WTC11 (cell line): ENCODE results near the gene CENPE. TPM values are rescaled to one million over a fixed set of nuclear protein-coding genes. Genes with fewer than 3 reads are reported as not detected.
A peak's percentile ranks its signal among the peaks of the same experiment; 100 is the strongest.

Experiments
- ATAC-seq: fragments of 200-7000 bp; cut with Tn5 transposase; 2 replicates; pipeline ENCODE4 v1.10.0; 2021; ENCODE audit warnings: mild to moderate bottlenecking, moderate library complexity
- CTCF ChIA-PET: fragments of 300-600 bp; sonication (Branson Sonifier 250); formaldehyde crosslinking; loops from one replicate; lab custom pipeline; 2021; ENCODE audit warnings: antibody characterized with exemption; lab: Charles Lee
- POLR2A ChIA-PET: fragments of 350-600 bp; sonication (Branson Sonifier 250); formaldehyde crosslinking; loops from one replicate; lab custom pipeline; 2021; ENCODE audit warnings: antibody characterized with exemption; lab: Charles Lee
- DNase-seq: peaks from one replicate; pipeline ENCODE4 v3.0.0; 2021; ENCODE audit warnings: low spot score
- H3K27ac Mint-ChIP-seq: 2 replicates; pipeline ENCODE4 v1.8.0; 2021; ENCODE audit warnings: mixed read lengths
- H3K27me3 Mint-ChIP-seq: 2 replicates; pipeline ENCODE4 v1.8.0; 2021; ENCODE audit warnings: low read depth, mild to moderate bottlenecking, moderate library complexity, mixed read lengths
- H3K36me3 Mint-ChIP-seq: 2 replicates; pipeline ENCODE4 v1.8.0; 2021; ENCODE audit warnings: mixed read lengths
- H3K4me1 Mint-ChIP-seq: 2 replicates; pipeline ENCODE4 v1.8.0; 2022; ENCODE audit warnings: mixed read lengths
- H3K4me3 Mint-ChIP-seq: 2 replicates; pipeline ENCODE4 v1.8.0; 2021; ENCODE audit warnings: mild to moderate bottlenecking, moderate library complexity, mixed read lengths
- H3K9me3 Mint-ChIP-seq: 2 replicates; pipeline ENCODE4 v1.8.0; 2021; ENCODE audit warnings: mixed read lengths
- ARID4B ChIP-seq: sonication (generic); formaldehyde crosslinking; IDR thresholded peaks from 2 replicates; pipeline ENCODE4 v1.8.0; 2023; ENCODE audit warnings: missing genetic modification reagents, mild to moderate bottlenecking, borderline replicate concordance
- ATF1 ChIP-seq: sonication (generic); formaldehyde crosslinking; IDR thresholded peaks from 2 replicates; pipeline ENCODE4 v1.8.1; 2023; ENCODE audit warnings: mild to moderate bottlenecking, moderate library complexity, missing genetic modification reagents
- ATF3 ChIP-seq: sonication (generic); formaldehyde crosslinking; conservative IDR thresholded peaks from 2 replicates; pipeline ENCODE4 v1.8.1; 2022; ENCODE audit warnings: mild to moderate bottlenecking, missing genetic modification reagents
- ATF6 ChIP-seq: sonication (generic); formaldehyde crosslinking; IDR thresholded peaks from 2 replicates; pipeline ENCODE4 v1.8.1; 2023; ENCODE audit warnings: mild to moderate bottlenecking, missing genetic modification reagents
- MAX ChIP-seq: sonication (generic); formaldehyde crosslinking; IDR thresholded peaks from 2 replicates; pipeline ENCODE4 v1.8.0; 2022; ENCODE audit warnings: mild to moderate bottlenecking, missing genetic modification reagents
- NR1H2 ChIP-seq: sonication (generic); formaldehyde crosslinking; IDR thresholded peaks from 2 replicates; pipeline ENCODE4 v1.9.0; 2021; ENCODE audit warnings: mild to moderate bottlenecking, moderate library complexity, missing genetic modification reagents
- OVOL2 ChIP-seq: fragments of 250-450 bp; sonication (Bioruptor Pico); IDR thresholded peaks from 2 replicates; pipeline ENCODE4 v1.9.0; 2021; ENCODE audit warnings: mild to moderate bottlenecking, borderline replicate concordance
- SMAD4 ChIP-seq: sonication (generic); formaldehyde crosslinking; IDR thresholded peaks from 2 replicates; pipeline ENCODE4 v1.8.0; 2022; ENCODE audit warnings: mild to moderate bottlenecking, missing genetic modification reagents
- TEAD1 ChIP-seq: sonication (generic); formaldehyde crosslinking; IDR thresholded peaks from 2 replicates; pipeline ENCODE4 v1.8.0; 2022; ENCODE audit warnings: mild to moderate bottlenecking, missing genetic modification reagents
- TEAD4 ChIP-seq: sonication (generic); formaldehyde crosslinking; IDR thresholded peaks from 2 replicates; pipeline ENCODE4 v1.8.0; 2022; ENCODE audit warnings: mild to moderate bottlenecking, missing genetic modification reagents
- ZNF138 ChIP-seq: sonication (generic); formaldehyde crosslinking; conservative IDR thresholded peaks from 2 replicates; pipeline ENCODE4 v1.8.1; 2022; ENCODE audit warnings: mild to moderate bottlenecking, moderate library complexity, missing genetic modification reagents
- ZNF396 ChIP-seq: fragments of 250-450 bp; sonication (Bioruptor Pico); IDR thresholded peaks from 2 replicates; pipeline ENCODE4 v1.8.0; 2021; ENCODE audit warnings: mild to moderate bottlenecking, moderate library complexity, borderline replicate concordance
- ZNF416 ChIP-seq: fragments of 250-450 bp; sonication (Bioruptor Pico); IDR thresholded peaks from 2 replicates; pipeline ENCODE4 v1.9.0; 2021; ENCODE audit warnings: mild to moderate bottlenecking, inconsistent platforms
- ZNF532 ChIP-seq: fragments of 250-450 bp; sonication (Bioruptor Pico); IDR thresholded peaks from 2 replicates; pipeline ENCODE4 v1.9.0; 2021; ENCODE audit warnings: mild to moderate bottlenecking, borderline replicate concordance
- ZSCAN18 ChIP-seq: fragments of 250-450 bp; sonication (Bioruptor Pico); IDR thresholded peaks from 2 replicates; pipeline ENCODE4 v2.1.2; 2022; ENCODE audit warnings: mild to moderate bottlenecking, moderate library complexity
- total RNA-seq: library from RNA; stranded (reverse); gene quantifications from 3 replicates; pipeline ENCODE4 v1.2.3, GENCODE V29; 2021

CENPE gene
- total RNA-seq, 1 experiment from 2014 or later = 46.6 TPM

- TF ChIP-seq ATF6 (CRISPR knock-in tag) (no peak), NR1H2 (CRISPR knock-in tag) (no peak), ZSCAN18 (CRISPR knock-in tag) (no peak), ATF3 (CRISPR knock-in tag) (no peak), ATF1 (CRISPR knock-in tag) (no peak), ZNF532 (no peak)
Observed at GRCh38 chr4:103079621-103080020, 118.5 kb downstream of the CENPE start (continued).

GRCh38 chr4:103076747-103077347 lies 121.3 kb downstream of the CENPE start, which contains the start of gene SLC9B2:
TSS of gene SLC9B2 (minus strand) at chr4:103076761. CDS start at chr4:103067550, 9,211 bp downstream.
- Mint-ChIP-seq H3K27me3 (peaks cover 41% of the 10 kb centered on the region), H3K4me1 (peaks cover 12% of the 10 kb centered on the region), H3K4me3 (peak within 1 kb of the TSS; percentile 85), H3K27ac (no peak within 1 kb of the TSS), H3K36me3 (peaks cover 4% of the 10 kb centered on the region), H3K9me3 (no peaks in the 10 kb centered on the region)
- DNase-seq = no peak
- CTCF ChIA-PET = interaction anchor here (1.1 to 2.5 kb wide), 2 partner anchors 23 to 57 kb away, joined by 3 to 9 read pairs; partner anchors contain the start of genes BDH2 and SLC9B1
- TF ChIP-seq SMAD4 (CRISPR knock-in tag) (no peak), TEAD1 (CRISPR knock-in tag) (0 out of 2 replicates have a peak, but pooled peaks have one; percentile 1)
- ATAC-seq = peak; percentile 91; the same call in 1 of the 2 replicates
- POLR2A ChIA-PET = interaction anchor here (1.2 kb wide), 1 partner anchor 17 kb away, joined by 3 read pairs; no protein-coding TSS in a partner anchor

- peak; percentile 74 for ATAC-seq
- H3K9me3 Mint-ChIP-seq = no peaks in the 10 kb centered on the region
- no peak overlapping the region for H3K27ac Mint-ChIP-seq
- ChIA-PET POLR2A (interaction anchor here (1.2 kb wide), 1 partner anchor 18 kb away, joined by 3 read pairs; no protein-coding TSS in a partner anchor), CTCF (interaction anchor here (1.1 to 2.5 kb wide), 2 partner anchors 24 to 56 kb away, joined by 3 to 9 read pairs; partner anchors contain the start of genes BDH2 and SLC9B1)
- H3K27me3 Mint-ChIP-seq = peaks cover 41% of the 10 kb centered on the region
- no peaks in the 10 kb centered on the region for H3K36me3 Mint-ChIP-seq
- H3K4me1 Mint-ChIP-seq = peaks cover 12% of the 10 kb centered on the region
- peak; percentile 71 for DNase-seq
- peak overlapping the region; percentile 85 for H3K4me3 Mint-ChIP-seq
- peak; percentile 38; the same call in 1 of the 2 replicates for TF ChIP-seq ZNF416
- no peak for TF ChIP-seq TEAD4 (CRISPR knock-in tag)
- TF ChIP-seq ZNF396 (CRISPR knock-in tag) = no peak
- peak; percentile 78; the same call in 1 of the 2 replicates for TF ChIP-seq ARID4B (CRISPR knock-in tag)
- peak; percentile 96 for TF ChIP-seq MAX (CRISPR knock-in tag)
- TF ChIP-seq OVOL2 (CRISPR knock-in tag) = no peak
- TF ChIP-seq ZNF138 (CRISPR knock-in tag) = no peak
Observed at GRCh38 chr4:103075894-103076746, 122.0 kb downstream of the CENPE start.
